ENCODE results near the gene KAT8. TPM values are rescaled to one million over a fixed set of nuclear protein-coding genes. Genes with fewer than 3 reads are reported as not detected.

The KAT8 gene
- total RNA-seq, 6 experiments from 2014 or later: 20.4 to 29.9 (median 25.2) TPM

DNA sequence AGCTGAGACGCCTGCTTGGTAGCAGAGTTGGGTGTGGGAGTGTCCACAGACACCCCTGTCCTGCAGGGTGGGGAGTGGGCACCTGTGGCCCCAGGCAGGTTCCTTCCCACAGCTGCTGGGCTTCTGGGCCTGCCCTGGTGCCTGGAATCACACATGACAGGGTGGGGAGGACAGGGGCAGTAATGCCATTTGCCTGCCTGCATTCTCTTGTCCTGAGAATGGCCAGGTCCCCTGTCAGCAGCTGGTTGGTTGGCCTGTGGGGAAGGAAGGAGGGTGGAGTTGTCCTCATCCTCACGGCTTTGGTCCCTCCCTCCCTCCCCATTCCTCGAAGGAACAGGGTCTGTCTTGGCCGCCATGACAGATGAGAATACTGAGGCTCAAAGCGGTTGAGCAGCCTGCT, 33.9 kb upstream of the KAT8 start:
- Histone ChIP-seq H3K36me3 (peaks cover 0 to 47% (median 19%) of the 10 kb centered on the region in 4 donors), H3K9me3 (no peaks in the 10 kb centered on the region), H3K27me3 (no peaks in the 10 kb centered on the region), H3K4me1 (no peaks in the 10 kb centered on the region), H3K4me3 (no peak overlapping the region), H3K27ac (no peak overlapping the region)
- no peak for TF ChIP-seq POLR2A (IDR thresholded peaks at IDR 0.05)
- TF ChIP-seq, protein P1, sequence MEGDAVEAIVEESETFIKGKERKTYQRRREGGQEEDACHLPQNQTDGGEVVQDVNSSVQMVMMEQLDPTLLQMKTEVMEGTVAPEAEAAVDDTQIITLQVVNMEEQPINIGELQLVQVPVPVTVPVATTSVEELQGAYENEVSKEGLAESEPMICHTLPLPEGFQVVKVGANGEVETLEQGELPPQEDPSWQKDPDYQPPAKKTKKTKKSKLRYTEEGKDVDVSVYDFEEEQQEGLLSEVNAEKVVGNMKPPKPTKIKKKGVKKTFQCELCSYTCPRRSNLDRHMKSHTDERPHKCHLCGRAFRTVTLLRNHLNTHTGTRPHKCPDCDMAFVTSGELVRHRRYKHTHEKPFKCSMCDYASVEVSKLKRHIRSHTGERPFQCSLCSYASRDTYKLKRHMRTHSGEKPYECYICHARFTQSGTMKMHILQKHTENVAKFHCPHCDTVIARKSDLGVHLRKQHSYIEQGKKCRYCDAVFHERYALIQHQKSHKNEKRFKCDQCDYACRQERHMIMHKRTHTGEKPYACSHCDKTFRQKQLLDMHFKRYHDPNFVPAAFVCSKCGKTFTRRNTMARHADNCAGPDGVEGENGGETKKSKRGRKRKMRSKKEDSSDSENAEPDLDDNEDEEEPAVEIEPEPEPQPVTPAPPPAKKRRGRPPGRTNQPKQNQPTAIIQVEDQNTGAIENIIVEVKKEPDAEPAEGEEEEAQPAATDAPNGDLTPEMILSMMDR (IDR thresholded peaks at IDR 0.05): no peak
- intact Hi-C loops (cut with DNase I): loop anchor here in 1 of 2 donors (10.0 kb wide), 1 partner anchor 99 kb away; the partner anchor contains the start of gene HSD3B7
- no peak for ATAC-seq
- no peak for DNase-seq
- 86% methylated on average over 3 of the region's 5 CpGs for WGBS (ENCODE audit: insufficient coverage, low coverage, low lambda C conversion rate, missing lambda C conversion rate)

DNA sequence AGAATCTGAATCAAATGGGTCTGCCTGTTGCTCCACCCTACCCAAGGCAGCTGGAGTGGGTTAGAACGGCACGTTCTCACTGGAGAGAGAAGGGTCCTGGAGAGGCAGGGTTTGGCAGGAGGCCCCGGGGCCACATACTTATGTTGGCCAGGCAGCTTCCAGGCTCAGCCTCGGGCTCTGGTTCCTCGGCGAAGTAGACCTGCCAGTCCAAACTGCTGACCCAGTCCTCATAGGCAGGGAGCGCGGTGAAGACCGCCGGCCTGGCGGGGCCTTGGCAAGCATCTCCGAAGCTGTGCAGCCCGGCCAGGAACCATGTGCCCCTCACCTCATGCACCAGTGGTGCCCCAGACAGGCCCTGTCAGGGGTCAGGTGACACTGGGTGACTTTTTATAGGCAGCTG, 33.5 kb upstream of the KAT8 start:
- no peaks in the 10 kb centered on the region for H3K27me3 ChIP-seq
- H3K9me3 ChIP-seq: no peaks in the 10 kb centered on the region
- H3K4me3 ChIP-seq: no peak overlapping the region
- no peak overlapping the region for H3K27ac ChIP-seq
- H3K4me1 ChIP-seq: no peaks in the 10 kb centered on the region
- TF ChIP-seq POLR2A (IDR thresholded peaks at IDR 0.05): no peak
- TF ChIP-seq, protein P1 (IDR thresholded peaks at IDR 0.05): no peak
- intact Hi-C loops (cut with DNase I): loop anchor here in 1 of 2 donors (10.0 kb wide), 1 partner anchor 99 kb away; the partner anchor contains the start of gene HSD3B7
- peak in 1 of 3 donors; percentile 14 for DNase-seq
- H3K36me3 ChIP-seq: peaks cover 0 to 43% (median 21%) of the 10 kb centered on the region in 4 donors
- ATAC-seq: no peak
- WGBS (ENCODE audit: insufficient coverage, low coverage, low lambda C conversion rate, missing lambda C conversion rate): 100% methylated on average over 1 of the region's 13 CpGs

GRCh38 chr16:31084584-31085302, 32.7 kb upstream of the KAT8 start:
- Histone ChIP-seq H3K4me3 (no peak overlapping the region), H3K36me3 (peaks cover 0 to 48% (median 27%) of the 10 kb centered on the region in 4 donors), H3K9me3 (no peaks in the 10 kb centered on the region), H3K27me3 (no peaks in the 10 kb centered on the region), H3K4me1 (no peaks in the 10 kb centered on the region), H3K27ac (no peak overlapping the region)
- DNase-seq (peak in 2 of 3 donors; percentile 30 to 51), ATAC-seq (peak in 2 of 4 donors; percentile 3)
- WGBS (ENCODE audit: insufficient coverage, low coverage, low lambda C conversion rate, missing lambda C conversion rate): no CpG with 5 or more reads among the region's 16 CpGs
- TF ChIP-seq, protein P1 (IDR thresholded peaks at IDR 0.05): no peak
- TF ChIP-seq POLR2A (IDR thresholded peaks at IDR 0.05): no peak
- intact Hi-C loops (cut with DNase I): loop anchor here in 1 of 2 donors (10.0 kb wide), 1 partner anchor 100 kb away; the partner anchor contains the start of gene HSD3B7

- ATAC-seq (no peak), DNase-seq (no peak)
- Histone ChIP-seq H3K27me3 (no peaks in the 10 kb centered on the region), H3K27ac (no peak overlapping the region), H3K4me1 (no peaks in the 10 kb centered on the region), H3K4me3 (no peak overlapping the region), H3K36me3 (peaks cover 0 to 53% (median 26%) of the 10 kb centered on the region in 4 donors), H3K9me3 (no peaks in the 10 kb centered on the region)
- WGBS (ENCODE audit: insufficient coverage, low coverage, low lambda C conversion rate, missing lambda C conversion rate): 66% methylated on average over 7 of the region's 8 CpGs
- TF ChIP-seq POLR2A (IDR thresholded peaks at IDR 0.05): no peak
- TF ChIP-seq, protein P1 (IDR thresholded peaks at IDR 0.05): no peak
- intact Hi-C loops (cut with DNase I): loop anchor here in 1 of 2 donors (10.0 kb wide), 1 partner anchor 101 kb away; the partner anchor contains the start of gene HSD3B7
Observed at GRCh38 chr16:31085411-31085810, 32.1 kb upstream of the KAT8 start.
